IMR-90 (cell line): ENCODE results near the gene CHMP5. TPM values are rescaled to one million over a fixed set of nuclear protein-coding genes. Genes with fewer than 3 reads are reported as not detected.

Experiments used
- ATAC-seq: fragments of 200-7000 bp; cut with Tn5 transposase; 2 replicates; pipeline ENCODE4 v1.9.1; 2020; ENCODE audit warnings: low read depth, mild to moderate bottlenecking, moderate library complexity
- BruUV-seq: library from RNA; stranded (reverse); fragments of 400-500 nt; replicated peaks from 2 replicates; lab custom pipeline; 2021; lab: Mats Ljungman, UMichigan
- CTCF ChIA-PET: fragments of 300-600 bp; formaldehyde crosslinking; extraction: SDS; loops from one replicate; lab custom pipeline; 2021; ENCODE audit warnings: antibody characterized with exemption; lab: Yijun Ruan, JAX
- POLR2A ChIA-PET: fragments of 300-600 bp; sonication (Branson Sonifier 250); formaldehyde crosslinking; loops from one replicate; lab custom pipeline; 2022; ENCODE audit warnings: antibody characterized with exemption; ENCODE audit not compliant: unreplicated experiment; lab: Charles Lee
- DNase-seq: peaks from one replicate; pipeline ENCODE4 v3.0.0; 2013
- H2AFZ ChIP-seq: replicated peaks from 2 replicates; pipeline ENCODE3; 2013; ENCODE audit warnings: low read length, mild to moderate bottlenecking; ENCODE audit not compliant: poor library complexity
- H2AK5ac ChIP-seq: 2 replicates; pipeline ENCODE4 v1.6.1; 2013; ENCODE audit warnings: low read depth, low read length, inconsistent platforms
- H2AK9ac ChIP-seq: replicated peaks from 2 replicates; pipeline ENCODE3; 2013; ENCODE audit warnings: mild to moderate bottlenecking, low read depth, low read length, moderate library complexity; ENCODE audit not compliant: poor library complexity
- H2BK120ac ChIP-seq: 2 replicates; pipeline ENCODE4 v1.6.1; 2013; ENCODE audit warnings: low read depth, low read length, inconsistent platforms
- H2BK15ac ChIP-seq: 3 replicates; pipeline ENCODE4 v1.6.1; 2013; ENCODE audit warnings: low read depth, low read length, inconsistent platforms
- H2BK20ac ChIP-seq: 2 replicates; pipeline ENCODE4 v1.6.1; 2013; ENCODE audit warnings: low read depth, mild to moderate bottlenecking, inconsistent platforms, low read length, moderate library complexity
- H2BK5ac ChIP-seq: 2 replicates; pipeline ENCODE4 v1.6.1; 2013; ENCODE audit warnings: mild to moderate bottlenecking, low read depth, low read length, inconsistent platforms; ENCODE audit not compliant: poor library complexity, severe bottlenecking
- H3K14ac ChIP-seq: replicated peaks from 2 replicates; pipeline ENCODE4 v1.6.1; 2013; ENCODE audit warnings: low read depth, low read length, inconsistent platforms
- H3K18ac ChIP-seq: 2 replicates; pipeline ENCODE4 v1.6.1; 2013; ENCODE audit warnings: low read depth, low read length, control low read depth
- H3K23ac ChIP-seq: 2 replicates; pipeline ENCODE4 v1.6.1; 2013; ENCODE audit warnings: low read depth, low read length, inconsistent platforms
- H3K27ac ChIP-seq: 2 replicates; pipeline ENCODE4 v1.5.1; 2013; ENCODE audit warnings: mild to moderate bottlenecking, control low read depth, low read length; ENCODE audit not compliant: insufficient read depth
- H3K27me3 ChIP-seq: 2 replicates; pipeline ENCODE4 v1.6.1; 2013; ENCODE audit warnings: low read length; ENCODE audit not compliant: control insufficient read depth, insufficient read depth
- H3K36me3 ChIP-seq: 2 replicates; pipeline ENCODE4 v1.6.1; 2013; ENCODE audit warnings: low read length, mixed read lengths; ENCODE audit not compliant: control insufficient read depth, insufficient read depth
- H3K4ac ChIP-seq: 2 replicates; pipeline ENCODE4 v1.6.1; 2013; ENCODE audit warnings: low read depth, low read length, inconsistent platforms
- H3K4me1 ChIP-seq: 2 replicates; pipeline ENCODE4 v1.6.1; 2013; ENCODE audit warnings: low read length, mixed read lengths; ENCODE audit not compliant: control insufficient read depth, insufficient read depth
- H3K4me2 ChIP-seq: 2 replicates; pipeline ENCODE4 v1.6.1; 2013; ENCODE audit warnings: low read depth, mild to moderate bottlenecking, control low read depth, low read length, moderate library complexity
- H3K4me3 ChIP-seq: 2 replicates; pipeline ENCODE4 v1.5.1; 2013; ENCODE audit warnings: low read depth, mild to moderate bottlenecking, control low read depth, low read length, moderate library complexity; ENCODE audit not compliant: insufficient read depth
- H3K56ac ChIP-seq: 2 replicates; pipeline ENCODE4 v1.6.1; 2013; ENCODE audit warnings: low read length, inconsistent platforms; ENCODE audit not compliant: insufficient read depth; ENCODE audit errors: extremely low read depth
- H3K79me1 ChIP-seq, 2 experiments: 2 replicates each; pipeline ENCODE4 v1.6.1; 2013; ENCODE audit warnings: low read length in 2 of 2, inconsistent platforms in 1 of 2, low read depth in 1 of 2
- H3K9ac ChIP-seq: 2 replicates; pipeline ENCODE4 v1.6.1; 2013; ENCODE audit warnings: low read depth, low read length, control low read depth
- H3K9me1 ChIP-seq: 2 replicates; pipeline ENCODE4 v1.6.1; 2013; ENCODE audit warnings: low read length, inconsistent platforms; ENCODE audit not compliant: insufficient read depth
- H3K9me3 ChIP-seq: 2 replicates; pipeline ENCODE4 v1.6.1; 2013; ENCODE audit warnings: low read length; ENCODE audit not compliant: control insufficient read depth, insufficient read depth
- H4K20me1 ChIP-seq: 2 replicates; pipeline ENCODE4 v1.6.1; 2013; ENCODE audit warnings: low read length, inconsistent platforms; ENCODE audit not compliant: insufficient read depth
- H4K5ac ChIP-seq: 2 replicates; pipeline ENCODE4 v1.6.1; 2013; ENCODE audit warnings: mild to moderate bottlenecking, low read depth, low read length, control low read depth
- H4K8ac ChIP-seq, 2 experiments: 2 replicates each; pipeline ENCODE4 v1.6.1; 2013; ENCODE audit warnings: low read depth in 2 of 2, low read length in 2 of 2, control low read depth in 1 of 2, inconsistent platforms in 1 of 2
- H4K91ac ChIP-seq: 2 replicates; pipeline ENCODE4 v1.6.1; 2013; ENCODE audit warnings: low read depth, low read length, inconsistent platforms; ENCODE audit not compliant: insufficient read depth
- CEBPB ChIP-seq: IDR thresholded peaks from 2 replicates; pipeline ENCODE4 v1.6.1; 2012; ENCODE audit warnings: low read depth, low read length, improper control_type of control experiment
- CTCF ChIP-seq: conservative IDR thresholded peaks from 2 replicates; pipeline ENCODE4 v1.5.1; 2012; ENCODE audit warnings: mild to moderate bottlenecking, low read depth, low read length, improper control_type of control experiment
- ELK1 ChIP-seq: fragments of 150-350 bp; IDR thresholded peaks from 2 replicates; pipeline ENCODE4 v1.6.1; 2016; ENCODE audit warnings: low read depth, mild to moderate bottlenecking, low read length, moderate library complexity, borderline replicate concordance
- FOS ChIP-seq: fragments of 150-350 bp; IDR thresholded peaks from 2 replicates; pipeline ENCODE4 v1.6.1; 2016; ENCODE audit warnings: low read depth, low read length
- MAFK ChIP-seq: IDR thresholded peaks from 2 replicates; pipeline ENCODE4 v1.6.1; 2012; ENCODE audit warnings: low read depth, low read length, improper control_type of control experiment
- NFE2L2 ChIP-seq: fragments of 150-350 bp; IDR thresholded peaks from 2 replicates; pipeline ENCODE4 v1.6.1; 2016; ENCODE audit warnings: low read depth, mild to moderate bottlenecking, low read length
- POLR2A ChIP-seq: IDR thresholded peaks from 2 replicates; pipeline ENCODE4 v1.6.1; 2012; ENCODE audit warnings: mild to moderate bottlenecking, low read depth, low read length
- RCOR1 ChIP-seq: IDR thresholded peaks from 2 replicates; pipeline ENCODE4 v1.6.1; 2012; ENCODE audit warnings: mild to moderate bottlenecking, low read length, improper control_type of control experiment; ENCODE audit not compliant: insufficient replicate concordance
- SMC3 ChIP-seq: fragments of 150-350 bp; IDR thresholded peaks from 2 replicates; pipeline ENCODE4 v1.6.1; 2016; ENCODE audit warnings: low read depth, mild to moderate bottlenecking, antibody characterized with exemption, low read length, moderate library complexity
- USF2 ChIP-seq: fragments of 150-350 bp; IDR thresholded peaks from 2 replicates; pipeline ENCODE4 v1.6.1; 2017; ENCODE audit warnings: mild to moderate bottlenecking, antibody characterized with exemption, low read length, low read depth
- WGBS, 2 experiments: methylation state at CpG; one replicate each; pipeline versions ENCODE4 v1.1.5 to v1.1.7; 2013; ENCODE audit warnings: missing lambda C conversion rate in 2 of 2; ENCODE audit not compliant: insufficient read length in 1 of 2; ENCODE audit errors: extremely low coverage in 2 of 2; 5-methylcytosine and 5-hydroxymethylcytosine counted together
- dilution Hi-C: fragments of 300-500 bp; cut with HindIII; formaldehyde crosslinking; loops from one replicate; pipeline ENCODE4 v1.14.3; 2018; ENCODE audit warnings: low sequenced_read_pairs; ENCODE audit not compliant: unreplicated experiment
- in situ Hi-C: fragments of 300-500 bp; cut with MboI; formaldehyde crosslinking; loops from 3 replicates; pipeline ENCODE4 v1.14.3; 2019; ENCODE audit warnings: low sequenced_read_pairs, inconsistent platforms, mixed read lengths
- intact Hi-C: fragments of 100-400 bp; cut with micrococcal nuclease; formaldehyde crosslinking; loops from 2 replicates; pipeline ENCODE4 v1.10.0; 2022
- polyA plus RNA-seq, 3 experiments: library from polyadenylated mRNA; depleted of rRNA; stranded (reverse); fragments of >200 nt; gene quantifications; 2 replicates each; pipeline ENCODE4 v1.2.3, GENCODE V29; 2012; ENCODE audit warnings: low replicate concordance in 1 of 3
- total RNA-seq: library from RNA; depleted of rRNA; stranded (reverse); fragments of >200 nt; gene quantifications from 2 replicates; pipeline ENCODE4 v1.2.3, GENCODE V29; 2012

The CHMP5 gene
- total and polyA plus RNA-seq, 2 of the 4 experiments (the other 2 are of a cell fraction), result 70.6 to 80.8 TPM

GRCh38 chr9:33320568-33321261 is 55.9 kb downstream of the CHMP5 start:
- intact Hi-C loops (loop anchor here (1.0 to 5.0 kb wide), 2 partner anchors 9 to 37 kb away; no protein-coding TSS in a partner anchor), in situ Hi-C loops (no loop called here), dilution Hi-C loops (no loop called here)
- no peak for TF ChIP-seq CTCF
- peak; percentile 99 for TF ChIP-seq CEBPB
- TF ChIP-seq MAFK, result peak; percentile 45; the same call in 1 of the 2 replicates
- no peak for TF ChIP-seq USF2
- TF ChIP-seq SMC3, result no peak
- peak; percentile 45 for TF ChIP-seq RCOR1
- no peak for TF ChIP-seq ELK1
- peak; percentile 73 for TF ChIP-seq FOS
- TF ChIP-seq NFE2L2, result peak; percentile 94
- TF ChIP-seq POLR2A, result 0 out of 2 replicates have a peak, but pooled peaks have one; percentile 12
- no CpG with 5 or more reads among the region's 2 CpGs for WGBS, 2 experiments
- H4K20me1 ChIP-seq, result no peaks in the 10 kb centered on the region; the same call in 1 of the 2 replicates
- peak overlapping the region; percentile 90 for H2AK5ac ChIP-seq
- H3K56ac ChIP-seq, result peak overlapping the region; percentile 97
- H2AK9ac ChIP-seq, result peak overlapping the region; percentile 87
- H2BK120ac ChIP-seq, result peak overlapping the region; percentile 94
- peak overlapping the region; percentile 76 for H3K4me2 ChIP-seq
- ChIA-PET CTCF (interaction anchor here (1.0 to 1.7 kb wide), 2 partner anchors 11 to 55 kb away, joined by 4 to 5 read pairs; no protein-coding TSS in a partner anchor), POLR2A (interaction anchor here (0.6 kb wide), 1 partner anchor 18 kb away, joined by 13 read pairs; no protein-coding TSS in a partner anchor)
- H3K18ac ChIP-seq, result peak overlapping the region; percentile 98
- peak overlapping the region; percentile 84 to 88 for H4K8ac ChIP-seq
- peaks cover 25 to 32% of the 10 kb centered on the region in 2 experiments for H3K79me1 ChIP-seq
- peak; percentile 98 for DNase-seq
- peak overlapping the region; percentile 97 for H4K91ac ChIP-seq
- H4K5ac ChIP-seq, result peak overlapping the region; percentile 99
- H3K9me1 ChIP-seq, result peaks cover 8% of the 10 kb centered on the region
- peaks cover 24% of the 10 kb centered on the region for H3K4me1 ChIP-seq
- no peaks in the 10 kb centered on the region for H3K27me3 ChIP-seq
- H2BK15ac ChIP-seq, result peak overlapping the region; percentile 80
- H3K9me3 ChIP-seq, result no peaks in the 10 kb centered on the region
- peak overlapping the region; percentile 91 for H3K23ac ChIP-seq
- peak overlapping the region; percentile 55 for H3K9ac ChIP-seq
- peak overlapping the region; percentile 100 for H2BK5ac ChIP-seq
- no peak overlapping the region for H2AFZ ChIP-seq
- H3K4me3 ChIP-seq, result no peak overlapping the region
- peak; percentile 82 for ATAC-seq
- H3K4ac ChIP-seq, result peak overlapping the region; percentile 93
- H3K14ac ChIP-seq, result peak overlapping the region; percentile 79
- peaks cover 30% of the 10 kb centered on the region for H3K36me3 ChIP-seq
- BruUV-seq, result no TSS peak
- H3K27ac ChIP-seq, result peak overlapping the region; percentile 100
- H2BK20ac ChIP-seq, result peak overlapping the region; percentile 94
